ENCODE measurements around the gene ANGPTL2.

- TF ChIP-seq CTCF (conservative IDR thresholded peaks at IDR 0.05 in 1 of 2, IDR thresholded peaks at IDR 0.05 in 1 of 2; ENCODE audit: extremely low read depth in 1 of 2, insufficient read depth in 1 of 2, low read depth in 1 of 2, low read length in 2 of 2) (no peak), EZH2 (IDR thresholded peaks at IDR 0.05; ENCODE audit: borderline replicate concordance, low read length) (no peak)
Measured at GRCh38 chr9:127065592-127065991, 56.8 kb downstream of the ANGPTL2 start.
